RWPE2 (cell line): ENCODE data around the gene PRR3.

Experiments
- ATAC-seq: fragments of 200-7000 bp; cut with Tn5 transposase; 3 replicates; pipeline ENCODE4 v1.9.1; 2021; ENCODE audit warnings: low read depth
- DNase-seq: peaks from one replicate; pipeline ENCODE4 v3.0.0-alpha.2; 2020; ENCODE audit warnings: low spot score
- H3K27ac ChIP-seq: fragments of 450-650 bp; 2 replicates; pipeline ENCODE4 v1.5.1; 2017; ENCODE audit warnings: mild to moderate bottlenecking; ENCODE audit not compliant: poor library complexity, severe bottlenecking
- H3K27me3 ChIP-seq: fragments of 250-450 bp; sonication (Bioruptor Pico); 2 replicates; pipeline ENCODE4 v1.5.1; 2021; ENCODE audit warnings: mild to moderate bottlenecking, moderate library complexity; ENCODE audit not compliant: insufficient read depth, poor library complexity, severe bottlenecking
- H3K36me3 ChIP-seq: fragments of 250-450 bp; sonication (Bioruptor Pico); 2 replicates; pipeline ENCODE4 v1.5.1; 2020; ENCODE audit warnings: low read depth, mild to moderate bottlenecking, moderate library complexity
- H3K4me1 ChIP-seq: fragments of 250-450 bp; sonication (Bioruptor Pico); 2 replicates; pipeline ENCODE4 v1.5.1; 2021; ENCODE audit warnings: mild to moderate bottlenecking, moderate library complexity; ENCODE audit not compliant: insufficient read depth, poor library complexity, severe bottlenecking
- H3K4me3 ChIP-seq: fragments of 250-450 bp; sonication (Bioruptor Pico); 2 replicates; pipeline ENCODE4 v1.5.1; 2021; ENCODE audit warnings: mild to moderate bottlenecking, moderate library complexity; ENCODE audit not compliant: severe bottlenecking
- H3K9me3 ChIP-seq: fragments of 250-450 bp; sonication (Bioruptor Pico); 2 replicates; pipeline ENCODE4 v1.5.1; 2021; ENCODE audit warnings: mild to moderate bottlenecking, moderate library complexity; ENCODE audit not compliant: severe bottlenecking
- TF ChIP-seq, protein P1 (sequence below): fragments of 450-650 bp; IDR thresholded peaks from one replicate; pipeline ENCODE4 v1.5.1; 2017; ENCODE audit warnings: mild to moderate bottlenecking, moderate library complexity; ENCODE audit not compliant: poor library complexity, severe bottlenecking

The PRR3 gene

GRCh38 chr6:30556906-30557682 lies at the start of gene PRR3:
TSS of gene PRR3 (plus strand) at chr6:30557295. CDS start at chr6:30557345, 50 bp downstream.
- peak; percentile 61 for ATAC-seq
- TF ChIP-seq, protein P1, sequence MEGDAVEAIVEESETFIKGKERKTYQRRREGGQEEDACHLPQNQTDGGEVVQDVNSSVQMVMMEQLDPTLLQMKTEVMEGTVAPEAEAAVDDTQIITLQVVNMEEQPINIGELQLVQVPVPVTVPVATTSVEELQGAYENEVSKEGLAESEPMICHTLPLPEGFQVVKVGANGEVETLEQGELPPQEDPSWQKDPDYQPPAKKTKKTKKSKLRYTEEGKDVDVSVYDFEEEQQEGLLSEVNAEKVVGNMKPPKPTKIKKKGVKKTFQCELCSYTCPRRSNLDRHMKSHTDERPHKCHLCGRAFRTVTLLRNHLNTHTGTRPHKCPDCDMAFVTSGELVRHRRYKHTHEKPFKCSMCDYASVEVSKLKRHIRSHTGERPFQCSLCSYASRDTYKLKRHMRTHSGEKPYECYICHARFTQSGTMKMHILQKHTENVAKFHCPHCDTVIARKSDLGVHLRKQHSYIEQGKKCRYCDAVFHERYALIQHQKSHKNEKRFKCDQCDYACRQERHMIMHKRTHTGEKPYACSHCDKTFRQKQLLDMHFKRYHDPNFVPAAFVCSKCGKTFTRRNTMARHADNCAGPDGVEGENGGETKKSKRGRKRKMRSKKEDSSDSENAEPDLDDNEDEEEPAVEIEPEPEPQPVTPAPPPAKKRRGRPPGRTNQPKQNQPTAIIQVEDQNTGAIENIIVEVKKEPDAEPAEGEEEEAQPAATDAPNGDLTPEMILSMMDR: no peak
- peak within 1 kb of the TSS; percentile 82 for H3K27ac ChIP-seq
- H3K36me3 ChIP-seq: peaks cover 46% of the 10 kb centered on the region
- no peaks in the 10 kb centered on the region for H3K9me3 ChIP-seq
- H3K27me3 ChIP-seq: no peaks in the 10 kb centered on the region
- H3K4me3 ChIP-seq: peak within 1 kb of the TSS; percentile 98
- peak; percentile 93 for DNase-seq
- peaks cover 6% of the 10 kb centered on the region for H3K4me1 ChIP-seq

DNA sequence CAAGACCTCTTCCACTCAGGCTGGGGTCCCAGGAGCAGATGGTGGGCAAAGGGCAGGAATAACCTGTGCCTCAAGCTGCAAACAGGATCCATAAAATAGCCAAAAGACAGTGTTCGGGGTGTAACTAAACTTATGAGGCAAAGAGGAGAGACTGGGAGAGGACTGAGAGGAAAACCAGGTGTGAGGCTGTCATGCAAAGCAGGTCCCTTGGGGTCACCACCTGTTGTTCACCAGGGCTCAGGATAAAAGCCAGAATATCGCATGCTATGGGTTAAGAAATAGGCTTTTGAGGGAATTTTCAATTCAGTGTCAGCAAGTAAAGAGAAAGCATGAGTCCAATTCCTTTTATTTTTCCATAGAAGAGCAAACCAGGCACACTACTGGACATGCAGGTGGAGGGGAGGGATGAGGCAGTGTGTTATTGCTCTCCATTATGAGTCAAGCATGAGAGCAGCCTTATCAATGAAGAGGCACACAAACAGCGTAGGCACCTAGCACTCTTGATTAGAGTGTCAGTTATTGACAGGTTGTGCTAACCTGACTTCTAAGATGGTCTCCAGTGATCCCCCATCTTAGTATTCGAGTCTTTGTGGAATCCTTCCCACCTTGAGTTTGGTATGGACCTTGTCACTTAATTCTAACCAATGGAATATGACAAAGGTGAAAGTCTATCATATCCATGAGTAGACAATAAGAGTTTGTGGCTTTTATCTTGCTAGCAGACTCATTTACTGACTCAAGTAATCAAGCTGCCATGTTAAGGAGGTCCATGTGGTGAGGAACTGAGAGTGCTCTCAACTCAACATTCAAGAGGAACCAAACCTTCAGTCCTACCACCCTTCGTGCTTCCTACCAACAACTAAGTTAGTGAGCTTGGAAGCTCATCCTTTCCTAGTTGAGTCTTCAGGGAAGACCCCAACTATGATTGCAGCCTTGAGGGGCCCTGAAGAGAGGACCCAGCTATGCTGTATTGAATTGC lies 49.0 kb upstream of the PRR3 start:
- no peak overlapping the region for H3K4me3 ChIP-seq
- TF ChIP-seq, protein P1: no peak
- ATAC-seq (no peak), DNase-seq (no peak)
- no peaks in the 10 kb centered on the region for H3K4me1 ChIP-seq
- H3K36me3 ChIP-seq: no peaks in the 10 kb centered on the region
- H3K27ac ChIP-seq: no peak overlapping the region
- H3K27me3 ChIP-seq: no peaks in the 10 kb centered on the region
- no peaks in the 10 kb centered on the region for H3K9me3 ChIP-seq

DNA sequence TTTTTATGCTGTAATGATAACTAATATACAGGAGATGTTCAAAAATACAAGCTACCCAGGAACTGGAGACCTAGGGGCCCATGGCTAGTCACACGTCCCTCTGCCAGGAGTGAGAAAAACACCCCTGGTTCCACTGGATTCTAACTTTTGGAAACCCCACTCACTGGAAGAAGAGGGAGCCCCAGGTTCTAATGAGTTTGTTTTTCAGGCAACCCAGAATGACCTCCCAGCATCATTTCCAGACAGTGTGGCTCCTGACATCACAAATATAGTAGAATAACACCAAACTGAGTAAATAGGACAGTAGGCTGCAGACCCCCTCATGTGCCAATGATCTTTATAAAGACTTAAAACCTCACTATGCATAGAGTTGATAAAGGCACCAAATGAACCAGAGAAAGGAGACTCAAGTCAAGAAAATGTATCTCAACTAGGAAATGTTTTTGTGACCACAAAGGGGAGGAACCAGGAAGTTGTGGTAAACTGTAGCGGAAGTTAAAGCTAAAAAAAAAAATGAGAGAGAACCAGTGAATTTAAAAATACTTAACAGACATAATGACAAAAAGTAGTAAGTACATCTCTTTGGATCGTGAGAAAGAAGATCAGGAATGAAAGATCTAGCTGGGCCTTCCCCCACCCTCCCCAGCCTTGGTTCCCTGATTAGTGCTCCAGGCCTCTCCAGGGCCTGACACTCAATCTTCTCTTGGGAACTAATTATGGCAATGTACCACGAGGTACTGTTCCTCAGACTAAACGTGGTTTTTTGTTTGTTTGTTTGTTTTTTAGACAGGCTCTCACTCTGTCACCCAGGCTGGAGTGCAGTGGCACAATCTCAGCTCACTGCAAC lies 48.0 kb upstream of the PRR3 start:
- H3K4me3 ChIP-seq: no peak overlapping the region
- H3K27ac ChIP-seq: no peak overlapping the region

DNA sequence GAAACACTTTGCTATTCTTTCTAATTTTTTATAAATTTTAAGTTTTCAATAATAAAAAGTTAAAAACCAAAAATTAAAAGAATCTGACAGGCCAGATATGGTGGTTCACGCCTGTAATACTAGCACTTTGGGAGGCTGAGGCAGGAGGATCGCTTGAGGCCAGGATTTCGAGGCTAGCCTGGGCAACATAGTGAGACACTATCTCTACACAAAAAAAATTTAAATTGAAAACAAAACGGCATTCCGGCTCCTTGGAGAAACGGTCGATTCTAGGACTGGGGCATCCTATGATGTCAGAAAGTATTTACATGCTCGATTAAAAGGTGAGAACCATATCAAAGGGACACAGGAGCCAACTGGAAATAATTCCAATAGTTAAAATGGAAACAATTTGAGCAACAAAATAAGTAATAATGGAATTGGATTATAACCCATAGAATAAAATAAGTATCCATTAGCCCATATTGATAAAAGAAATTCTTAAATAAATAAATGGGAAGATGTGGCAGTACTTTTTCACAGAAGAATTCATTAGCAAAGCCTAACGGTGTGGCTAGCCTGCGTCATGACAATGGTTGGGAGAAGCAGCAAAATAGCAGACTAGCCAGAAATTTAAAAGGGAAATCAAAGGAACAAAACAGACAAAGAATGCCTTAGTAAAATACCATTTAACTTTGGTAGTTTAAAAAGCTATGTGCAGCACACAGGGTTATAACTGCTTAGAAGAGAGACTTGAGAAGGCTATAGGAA lies 46.5 kb upstream of the PRR3 start:
- DNase-seq: no peak
- no peak for ATAC-seq
- TF ChIP-seq, protein P1: no peak
- Histone ChIP-seq H3K4me3 (no peak overlapping the region), H3K36me3 (no peaks in the 10 kb centered on the region), H3K4me1 (no peaks in the 10 kb centered on the region), H3K27me3 (no peaks in the 10 kb centered on the region), H3K9me3 (no peaks in the 10 kb centered on the region), H3K27ac (no peak overlapping the region)

More for the DNA sequence above, 48.0 kb upstream of the PRR3 start:
- TF ChIP-seq, protein P1: no peak
- H3K9me3 ChIP-seq: no peaks in the 10 kb centered on the region
- H3K36me3 ChIP-seq: no peaks in the 10 kb centered on the region
- ATAC-seq (no peak), DNase-seq (no peak)
- H3K4me1 ChIP-seq: no peaks in the 10 kb centered on the region
- H3K27me3 ChIP-seq: no peaks in the 10 kb centered on the region
